GM19463 (cell line): ENCODE results near the gene MAST4.
A peak's percentile ranks its signal among the peaks of the same experiment; 100 is the strongest.

Experiments used
- ATAC-seq: cut with Tn5 transposase; IDR thresholded peaks from one replicate; pipeline ENCODE4 v1.9.1; 2021; ENCODE audit warnings: mild to moderate bottlenecking, moderate library complexity; ENCODE audit not compliant: unreplicated experiment

MAST4 gene

DNA sequence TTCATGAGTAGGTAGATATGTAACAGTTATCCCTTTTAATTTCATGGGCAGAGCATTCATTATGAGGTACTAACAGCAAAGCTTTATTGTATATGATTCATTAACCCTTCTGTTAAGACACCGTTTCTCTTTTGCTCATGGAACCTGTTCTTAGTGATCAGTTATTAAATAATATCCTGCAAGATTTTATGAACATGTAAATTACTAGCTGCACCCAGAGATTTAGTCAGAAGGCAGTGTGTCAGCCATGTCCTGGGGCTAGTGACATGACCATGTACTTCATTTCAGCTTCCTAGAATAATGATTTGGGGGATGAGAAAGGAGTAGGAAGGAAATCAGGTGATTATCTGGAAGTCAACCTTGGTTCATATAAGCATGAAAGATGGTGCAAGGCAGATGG is 7.0 kb downstream of the MAST4 start:
- no peak for ATAC-seq

- no peak for ATAC-seq
Measured at GRCh38 chr5:66603881-66604280, 7.7 kb downstream of the MAST4 start.

GRCh38 chr5:66606713-66607112 is 10.5 kb downstream of the MAST4 start:
- ATAC-seq = no peak

GRCh38 chr5:66608501-66608900 is 12.3 kb downstream of the MAST4 start:
- no peak for ATAC-seq

GRCh38 chr5:66609615-66610014 is 13.4 kb downstream of the MAST4 start:
- peak; percentile 66 for ATAC-seq

GRCh38 chr5:66612226-66612625 is 16.0 kb downstream of the MAST4 start:
- no peak for ATAC-seq

GRCh38 chr5:66615136-66615535 is 18.9 kb downstream of the MAST4 start:
- no peak for ATAC-seq

- ATAC-seq = no peak
Measured at GRCh38 chr5:66615894-66616293, 19.7 kb downstream of the MAST4 start.

DNA sequence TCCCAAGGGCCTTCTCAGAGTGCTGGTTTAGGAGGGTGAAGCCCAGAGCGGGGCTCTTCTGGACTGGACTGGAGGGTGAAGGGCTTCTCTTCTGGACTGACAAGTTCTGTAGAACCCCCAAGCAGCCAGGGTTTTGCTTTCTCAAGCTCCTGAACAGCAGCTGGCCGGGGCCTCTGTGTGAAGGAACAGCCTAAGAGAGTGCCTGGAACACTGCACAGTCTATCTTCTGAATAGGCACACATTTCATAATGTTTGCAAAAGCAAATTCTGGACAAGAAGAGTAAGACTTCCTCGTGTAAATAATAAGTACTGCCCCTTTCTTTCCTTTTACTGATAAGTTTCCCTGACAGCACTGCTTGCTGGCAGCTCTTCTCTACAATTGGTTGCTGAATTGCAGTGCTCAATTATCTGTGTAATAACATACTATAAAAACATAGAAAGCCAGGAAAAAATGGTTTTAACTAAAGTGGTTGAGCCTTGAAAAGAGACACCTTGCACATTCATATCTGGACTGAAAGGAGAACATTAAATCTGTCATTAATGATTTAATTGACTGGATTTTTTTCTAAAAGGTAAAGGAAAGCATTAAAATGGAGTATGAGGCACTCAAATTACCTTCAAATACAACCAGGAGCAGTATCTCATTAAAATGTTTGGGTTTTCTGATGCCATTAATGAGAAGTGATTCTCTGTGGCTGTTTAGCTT is 20.5 kb downstream of the MAST4 start:
- no peak for ATAC-seq

DNA sequence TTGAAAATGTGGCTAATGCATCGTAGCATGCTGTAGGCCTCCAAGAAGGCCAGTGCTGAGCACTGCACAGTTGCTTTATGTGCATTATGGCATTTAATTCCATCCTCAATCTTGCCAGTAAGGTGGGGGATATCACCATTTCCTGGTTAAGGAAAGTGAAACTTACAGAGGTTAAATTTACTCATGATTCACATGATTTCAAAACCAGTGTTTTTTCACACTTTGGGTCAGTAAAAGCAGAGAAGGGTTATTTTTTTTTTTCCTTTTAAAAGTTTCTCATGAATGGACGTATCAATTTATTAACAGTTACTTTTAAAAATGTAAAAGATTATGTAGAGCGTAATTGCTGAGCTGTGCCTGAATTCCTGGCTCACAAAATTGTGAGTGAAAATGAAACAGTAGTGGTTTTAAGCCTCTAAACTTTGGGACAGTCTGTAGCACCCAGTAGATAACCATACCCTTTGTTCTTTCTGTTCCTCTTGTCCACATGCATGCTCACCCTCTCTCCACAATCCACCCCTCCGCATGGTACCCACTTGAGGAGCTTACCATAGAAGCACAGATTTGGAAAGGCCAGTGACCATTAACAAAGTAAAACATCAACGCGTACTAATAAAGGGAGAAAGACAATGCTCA is 21.2 kb downstream of the MAST4 start:
- ATAC-seq = peak; percentile 68

GRCh38 chr5:66617991-66618768 is 22.0 kb downstream of the MAST4 start:
- no peak for ATAC-seq

DNA sequence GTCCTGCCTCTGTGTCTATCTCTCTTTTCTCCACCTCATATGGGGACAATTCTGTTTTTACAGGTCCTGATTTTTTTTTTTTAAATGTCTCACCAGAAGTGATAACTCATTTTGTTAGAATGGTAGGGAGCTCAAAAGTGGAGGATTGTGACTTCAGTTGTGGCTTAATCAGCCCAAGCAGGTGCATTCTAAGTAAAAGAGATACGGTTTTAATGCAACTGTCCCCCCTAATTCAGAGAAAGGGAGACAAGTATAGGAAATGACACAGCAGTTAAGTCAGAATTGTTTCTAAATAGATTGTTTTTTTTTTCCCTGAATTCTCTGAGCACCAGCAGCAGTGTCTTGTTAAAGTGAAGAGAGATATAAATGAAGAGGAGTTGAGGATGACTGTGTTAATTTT is 24.5 kb downstream of the MAST4 start:
- no peak for ATAC-seq

GRCh38 chr5:66621146-66621545 is 25.0 kb downstream of the MAST4 start:
- no peak for ATAC-seq

DNA sequence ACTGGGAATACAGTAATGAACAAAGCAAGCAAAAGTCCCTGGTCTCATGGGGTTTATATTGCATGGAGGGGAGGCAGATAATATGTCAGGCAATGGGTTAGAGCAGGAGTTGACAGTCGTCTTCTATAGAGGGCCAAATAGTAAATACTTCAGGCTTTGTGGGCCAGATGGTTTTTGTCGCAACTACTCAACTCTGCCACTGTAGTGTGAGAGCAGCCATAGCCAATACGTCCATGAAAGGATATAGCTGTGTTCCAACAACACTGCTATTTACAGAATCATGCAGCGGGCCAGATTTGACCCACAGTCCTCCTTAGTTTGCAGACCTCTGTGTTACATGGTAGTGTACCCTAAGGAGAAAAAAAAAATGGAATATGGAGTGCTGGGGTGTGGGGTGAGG is 25.5 kb downstream of the MAST4 start:
- ATAC-seq = no peak

DNA sequence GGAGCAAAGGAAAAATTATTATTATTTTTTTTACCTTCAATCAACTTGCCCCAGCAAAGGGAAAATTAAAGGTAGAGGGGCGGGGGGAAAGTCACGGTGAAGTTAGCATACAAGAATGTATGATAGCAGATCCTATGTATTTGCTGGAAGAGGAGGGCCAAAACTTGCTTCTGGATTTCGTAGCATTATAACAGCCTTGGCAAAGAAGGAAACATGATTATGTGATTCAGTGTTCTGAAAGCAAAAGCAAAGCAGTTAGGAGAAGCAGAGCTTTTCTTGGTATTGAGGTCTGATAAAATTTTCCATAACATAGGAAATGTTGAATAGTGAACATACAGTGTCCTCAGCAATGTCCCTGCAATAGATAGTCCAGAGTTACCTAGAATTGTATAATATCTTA is 32.4 kb downstream of the MAST4 start:
- ATAC-seq = no peak

DNA sequence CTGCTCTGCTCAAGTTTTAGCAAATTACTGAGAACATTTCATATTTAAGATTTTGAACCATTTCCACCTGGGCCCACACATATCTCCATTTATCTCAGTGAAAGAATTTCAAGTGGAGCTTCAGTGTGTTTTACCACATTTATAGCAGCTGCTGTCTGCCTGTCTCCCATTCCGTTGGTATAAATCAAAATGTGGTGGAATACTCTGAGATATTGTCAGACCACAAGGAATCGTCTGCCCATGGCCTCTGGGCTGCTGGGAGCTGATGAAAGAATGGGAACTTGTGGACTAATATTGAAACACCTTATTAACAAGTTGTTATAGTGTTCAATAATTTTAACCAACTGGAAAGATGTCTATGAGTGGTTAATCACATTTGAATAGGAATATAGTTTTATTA is 33.3 kb downstream of the MAST4 start:
- no peak for ATAC-seq

- ATAC-seq = no peak
Measured at GRCh38 chr5:66633754-66634153, 37.6 kb downstream of the MAST4 start.

DNA sequence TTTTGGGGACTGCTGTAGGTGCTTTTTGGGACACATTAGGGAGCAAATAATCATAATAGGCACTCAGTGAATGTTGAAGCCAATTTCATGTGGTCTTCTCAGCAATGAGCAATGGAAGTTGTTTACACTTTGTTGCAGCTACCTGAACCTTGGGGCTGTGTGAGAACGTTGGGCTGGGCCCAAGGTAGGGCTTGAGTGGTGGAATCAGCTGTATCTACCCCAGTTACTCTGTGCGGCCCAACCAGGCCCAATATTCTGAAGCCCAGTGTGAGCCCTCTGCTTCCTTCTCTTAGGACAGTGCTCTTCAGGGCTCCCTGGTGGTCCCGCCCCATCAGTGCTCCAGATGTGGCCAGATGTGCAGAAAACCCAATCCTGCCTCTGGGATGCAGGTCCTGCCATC is 38.4 kb downstream of the MAST4 start:
- ATAC-seq = no peak

- no peak for ATAC-seq
Measured at GRCh38 chr5:66637994-66638393, 41.8 kb downstream of the MAST4 start.

DNA sequence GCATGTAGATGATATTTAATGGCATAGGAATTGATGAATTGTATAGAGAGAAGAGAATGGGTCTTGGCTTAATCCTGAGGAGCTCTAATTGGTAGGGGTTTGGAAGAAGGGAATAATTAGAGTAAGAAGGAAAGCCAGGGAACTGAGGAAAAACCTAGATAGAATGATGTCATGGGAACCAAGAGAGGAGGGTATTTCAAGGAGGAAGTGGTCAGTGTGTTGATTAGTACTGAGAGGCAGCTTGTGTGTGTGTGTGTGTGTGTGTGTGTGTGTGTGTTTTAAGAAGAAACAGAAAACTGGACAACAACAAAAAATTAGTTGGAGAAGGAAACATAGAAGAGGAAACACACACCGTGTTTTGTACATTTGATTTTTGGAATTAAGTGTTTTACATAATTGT is 42.8 kb downstream of the MAST4 start:
- no peak for ATAC-seq

GRCh38 chr5:66642538-66642937 is 46.3 kb downstream of the MAST4 start:
- ATAC-seq = no peak

GRCh38 chr5:66643387-66643786 is 47.2 kb downstream of the MAST4 start:
- ATAC-seq = no peak
